HG03097 (cell line): ENCODE data around the gene SLC66A2.

Experiments
- ATAC-seq: cut with Tn5 transposase; IDR thresholded peaks from one replicate; pipeline ENCODE4 v1.9.1; 2021; ENCODE audit not compliant: unreplicated experiment, low FRiP score

Gene SLC66A2

DNA sequence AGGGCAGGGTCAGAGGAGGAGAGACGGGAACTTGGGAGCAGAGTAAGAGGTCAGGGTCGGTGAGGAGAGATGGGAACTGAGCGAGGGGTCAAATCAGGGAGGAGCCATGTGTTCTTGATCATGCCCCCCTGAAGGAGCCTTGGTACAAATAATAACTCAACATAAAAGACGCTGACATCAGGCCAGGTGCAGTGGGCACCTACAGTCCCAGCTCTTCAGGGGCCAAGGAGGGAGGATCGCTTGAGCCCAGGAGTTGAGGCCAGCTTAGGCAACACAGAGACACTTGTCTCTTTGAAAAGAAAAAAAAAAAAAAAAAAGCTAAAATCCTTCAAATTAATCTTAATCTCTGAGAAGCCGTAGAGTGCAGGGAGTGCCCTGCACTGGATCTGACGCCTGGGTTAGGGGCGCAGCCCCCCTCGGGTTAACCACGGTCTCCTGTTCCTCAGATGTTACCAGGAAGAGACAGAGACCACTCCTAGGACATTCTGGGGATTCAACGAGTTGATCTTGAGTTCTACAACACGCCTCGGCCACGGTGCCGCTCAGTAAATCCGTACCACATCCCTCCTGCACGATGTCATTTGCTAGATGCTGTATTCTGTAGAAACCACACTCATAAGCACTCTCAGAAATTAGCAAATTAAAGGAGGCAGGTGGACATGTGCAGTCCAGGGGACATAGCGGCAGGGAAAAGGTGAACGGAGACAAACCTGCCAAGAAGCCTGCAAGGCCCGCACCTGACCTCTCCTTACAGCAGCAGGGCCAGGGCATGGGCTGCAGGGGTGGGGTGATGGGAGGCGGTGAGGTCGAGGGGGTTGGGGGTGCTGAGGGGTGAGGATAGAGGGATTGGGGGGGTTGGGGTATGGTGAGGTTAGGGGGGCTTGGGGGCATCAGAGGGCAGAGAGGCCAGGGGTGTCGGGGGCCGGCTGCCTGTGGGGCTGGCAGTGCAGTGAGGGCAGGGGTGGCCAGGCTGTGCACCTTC lies 29.2 kb downstream of the SLC66A2 start:
- no peak for ATAC-seq

DNA sequence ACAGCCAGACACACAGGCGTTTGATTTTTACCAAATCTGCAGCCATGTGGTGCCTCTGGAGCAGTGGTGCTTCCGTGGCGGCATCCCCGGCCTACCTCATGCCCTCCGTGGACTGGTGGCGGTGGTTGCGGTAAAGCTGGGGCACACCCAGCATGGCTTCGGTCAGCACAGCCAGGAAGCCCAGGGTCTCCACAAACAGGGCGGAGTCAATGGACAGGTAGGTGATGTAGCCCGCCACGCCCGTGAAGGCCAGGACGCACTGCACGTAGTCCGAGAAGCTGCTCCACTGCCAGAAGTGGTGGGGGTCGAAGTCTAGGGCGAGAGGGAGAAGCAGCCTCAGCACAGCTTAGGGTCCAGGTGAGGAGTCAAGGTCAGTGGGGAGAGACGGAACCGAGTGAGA lies 32.4 kb downstream of the SLC66A2 start:
- no peak for ATAC-seq

DNA sequence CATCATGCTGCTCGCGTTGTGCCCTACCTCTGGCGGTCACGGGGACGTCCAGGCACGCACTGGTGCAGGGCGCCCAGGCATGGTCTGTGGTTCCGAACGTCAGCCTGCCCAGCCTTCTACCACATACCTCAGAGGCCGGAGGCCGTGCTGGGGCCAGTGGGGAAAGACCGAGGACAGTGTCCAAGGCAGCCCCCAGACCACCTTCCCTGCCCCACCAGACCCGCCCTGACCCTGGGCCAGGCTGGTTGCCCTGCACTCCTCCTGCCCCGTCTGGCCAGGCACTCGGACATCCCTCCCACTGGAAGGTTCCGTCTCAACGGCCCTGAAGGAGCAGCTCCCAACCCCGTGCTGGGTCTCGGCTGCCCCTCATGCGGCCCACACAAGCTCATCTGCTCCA lies 32.8 kb downstream of the SLC66A2 start:
- ATAC-seq: no peak

DNA sequence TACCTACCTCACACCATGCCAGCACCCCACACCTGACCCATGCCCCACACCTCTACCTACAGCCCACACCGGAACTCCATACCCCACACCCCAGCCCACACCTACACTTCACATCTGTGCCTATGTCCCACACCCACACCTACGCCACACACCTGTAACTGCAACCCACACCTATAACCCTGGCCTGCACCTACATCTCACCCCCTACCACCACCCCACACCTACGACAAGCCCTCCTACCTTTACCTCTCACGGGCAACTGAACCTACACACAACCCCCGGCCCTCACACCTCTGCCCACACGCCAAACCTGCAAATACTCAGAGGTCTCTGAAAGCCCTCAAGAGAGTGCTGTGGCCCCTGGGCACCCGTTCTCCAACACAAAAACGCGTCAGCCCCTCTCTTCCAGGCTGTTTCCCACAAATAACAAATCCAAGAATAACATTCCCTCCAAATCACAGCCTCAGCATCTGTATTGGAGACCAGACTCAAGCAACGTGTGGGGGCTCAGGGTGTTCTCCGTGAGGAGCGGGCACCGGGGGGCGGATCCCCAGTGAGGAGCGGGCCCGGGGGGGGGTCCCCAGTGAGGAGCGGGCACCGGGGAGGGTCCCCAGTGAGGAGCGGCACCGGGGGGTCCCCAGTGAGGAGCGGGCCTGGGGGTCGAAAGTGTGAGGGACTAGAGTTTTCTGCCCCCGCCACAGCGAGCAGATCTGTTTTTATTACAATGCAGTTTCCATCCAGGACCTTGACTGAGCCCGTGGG lies 33.4 kb downstream of the SLC66A2 start:
- ATAC-seq: no peak

DNA sequence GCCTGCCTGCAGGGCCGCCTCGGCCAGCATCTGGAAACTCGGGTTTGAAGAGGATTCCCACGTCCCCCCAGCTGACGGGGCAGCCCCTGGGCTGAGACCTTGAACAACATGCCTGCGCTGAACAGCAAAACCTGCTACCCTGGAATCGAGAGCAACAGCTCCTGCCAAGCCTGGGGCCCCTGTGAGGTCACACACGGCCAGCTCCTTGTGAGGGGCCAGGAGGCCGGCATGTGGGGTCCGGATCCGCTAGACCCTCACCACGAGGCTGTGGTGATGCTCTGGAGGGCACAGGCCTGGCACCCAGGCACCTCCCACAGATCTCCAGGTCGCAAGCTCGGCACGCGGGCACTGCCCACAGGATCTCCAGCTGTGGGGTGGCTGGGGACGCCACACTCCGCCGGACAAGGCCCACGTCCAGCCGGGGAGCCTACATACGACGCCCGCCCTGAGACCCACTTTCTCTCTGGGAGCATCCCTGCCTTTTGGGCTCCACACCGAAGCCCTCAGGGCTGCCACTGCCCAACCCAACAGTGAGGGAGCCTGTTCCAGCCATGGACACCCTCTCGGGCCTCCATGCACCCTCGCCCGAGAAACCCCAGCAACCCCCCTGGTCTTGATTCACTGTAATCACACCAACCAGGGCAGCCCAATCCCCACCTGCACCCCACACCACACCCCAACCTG lies 34.1 kb downstream of the SLC66A2 start:
- ATAC-seq: no peak

DNA sequence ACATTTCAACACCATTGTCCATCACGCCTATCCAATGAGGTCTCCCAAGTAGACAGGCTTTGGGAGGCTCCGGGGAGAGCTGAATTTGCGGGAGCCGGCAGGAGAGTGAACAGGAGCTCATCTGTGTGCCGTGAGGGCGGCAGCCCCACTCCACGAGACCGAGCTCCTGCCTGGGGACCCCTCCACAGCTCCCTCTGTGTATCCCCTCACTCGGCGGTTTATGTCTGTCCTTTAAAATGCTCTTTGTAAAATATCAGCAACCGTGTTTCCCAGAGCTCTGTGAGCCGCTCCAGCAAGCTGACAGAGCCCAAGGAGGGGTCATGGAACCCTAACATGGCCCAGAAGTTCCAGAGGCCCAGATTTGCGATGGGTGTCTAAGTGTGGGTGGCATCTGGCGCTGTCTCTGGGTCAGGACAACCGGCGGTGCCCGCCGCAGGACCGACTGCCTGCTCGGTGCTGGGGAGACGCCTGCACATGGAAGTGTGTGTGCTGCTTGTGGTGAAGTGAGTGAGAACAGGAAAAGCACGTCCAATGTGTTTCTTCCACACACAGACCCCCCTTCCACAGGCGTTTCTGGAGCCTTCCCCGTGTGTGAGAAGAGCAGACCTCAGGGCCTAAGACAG lies 34.8 kb downstream of the SLC66A2 start:
- no peak for ATAC-seq

DNA sequence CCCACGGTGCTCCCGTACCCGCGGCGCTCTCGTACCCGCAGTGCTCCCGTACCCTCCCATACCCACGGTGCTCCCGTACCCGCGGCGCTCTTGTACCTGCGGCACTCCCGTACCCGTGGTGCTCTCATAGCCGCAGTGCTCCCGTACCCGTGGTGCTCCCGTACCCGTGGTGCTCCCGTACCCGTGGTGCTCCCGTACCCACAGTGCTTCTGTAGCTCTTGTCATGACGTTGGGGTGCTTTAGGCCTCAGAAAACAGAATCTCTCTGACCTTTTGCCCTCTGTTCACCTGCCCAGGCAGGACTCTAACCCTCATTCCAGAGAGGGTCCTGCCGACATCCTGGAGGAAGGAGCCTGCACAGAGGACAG lies 35.3 kb downstream of the SLC66A2 start:
- no peak for ATAC-seq

DNA sequence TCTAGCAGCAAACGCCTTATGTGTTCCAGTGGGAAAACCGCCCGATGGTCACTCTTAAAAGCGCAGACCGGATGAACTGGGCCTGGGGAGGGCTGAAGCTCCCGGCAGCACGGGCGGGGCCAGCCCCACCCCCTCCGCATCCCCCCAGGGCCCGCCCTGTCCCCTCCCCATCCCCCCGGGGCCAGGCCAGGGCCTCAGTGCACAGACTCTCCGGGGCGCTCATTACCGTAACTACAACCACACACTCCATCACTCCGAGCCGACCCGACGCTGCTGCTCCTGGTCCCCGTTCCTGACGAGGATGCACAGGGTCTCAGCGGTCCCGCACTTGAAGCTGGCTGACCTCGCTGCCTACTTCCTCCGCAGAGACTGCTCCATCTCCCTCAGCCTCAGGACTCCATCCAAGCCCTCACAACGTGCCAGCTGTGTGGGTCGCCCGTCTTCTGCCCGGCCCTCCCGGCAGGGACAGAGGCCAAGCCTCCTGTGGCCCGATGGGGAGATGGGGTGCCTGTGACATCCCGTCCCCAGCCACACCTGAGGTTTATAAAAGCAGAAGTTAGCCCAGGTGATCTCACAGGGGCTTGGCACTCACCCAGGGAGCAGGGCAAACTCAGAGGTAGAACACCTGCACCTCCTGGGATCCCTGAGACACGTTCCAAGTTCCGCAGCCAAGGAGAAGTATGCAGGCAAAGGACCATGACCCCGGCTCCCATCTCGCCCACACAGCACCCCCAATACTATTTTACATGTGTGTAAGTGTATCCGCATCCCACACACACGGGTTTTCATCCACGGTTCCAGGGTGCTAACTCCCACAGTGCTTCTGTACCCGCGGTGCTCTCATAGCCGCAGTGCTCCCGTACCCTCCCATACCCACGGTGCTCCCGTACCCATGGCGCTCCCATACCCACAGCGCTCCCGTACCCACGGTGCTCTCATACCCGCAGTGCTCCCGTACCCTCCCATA lies 36.0 kb downstream of the SLC66A2 start:
- ATAC-seq: no peak

DNA sequence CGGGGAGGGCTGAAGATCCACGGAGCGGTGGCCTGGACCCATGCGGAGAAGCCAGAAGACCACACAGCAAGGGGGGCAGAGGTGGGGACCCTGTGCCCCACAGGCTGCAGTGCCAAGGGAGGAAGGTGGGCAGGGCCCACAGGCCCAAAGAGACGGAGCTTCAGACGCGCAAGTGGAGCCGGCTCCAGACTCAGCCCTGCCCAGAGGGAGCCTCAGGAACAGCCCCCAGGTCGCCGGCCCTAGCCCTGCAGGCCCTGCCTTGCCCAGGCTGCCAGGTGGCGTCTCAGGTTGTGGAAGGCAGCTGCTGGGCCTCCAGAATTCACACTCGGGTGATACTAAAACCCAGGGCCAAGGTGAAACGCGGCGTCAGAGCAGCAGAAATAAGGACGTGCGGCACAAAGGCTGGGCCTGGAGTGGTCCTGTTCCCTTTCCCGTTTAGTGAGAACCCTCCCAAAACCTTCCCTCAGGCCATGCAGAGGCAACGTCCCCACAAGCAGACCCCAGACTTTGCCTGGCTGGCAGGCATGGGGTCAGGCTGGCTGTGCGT lies 36.8 kb downstream of the SLC66A2 start:
- ATAC-seq: no peak

DNA sequence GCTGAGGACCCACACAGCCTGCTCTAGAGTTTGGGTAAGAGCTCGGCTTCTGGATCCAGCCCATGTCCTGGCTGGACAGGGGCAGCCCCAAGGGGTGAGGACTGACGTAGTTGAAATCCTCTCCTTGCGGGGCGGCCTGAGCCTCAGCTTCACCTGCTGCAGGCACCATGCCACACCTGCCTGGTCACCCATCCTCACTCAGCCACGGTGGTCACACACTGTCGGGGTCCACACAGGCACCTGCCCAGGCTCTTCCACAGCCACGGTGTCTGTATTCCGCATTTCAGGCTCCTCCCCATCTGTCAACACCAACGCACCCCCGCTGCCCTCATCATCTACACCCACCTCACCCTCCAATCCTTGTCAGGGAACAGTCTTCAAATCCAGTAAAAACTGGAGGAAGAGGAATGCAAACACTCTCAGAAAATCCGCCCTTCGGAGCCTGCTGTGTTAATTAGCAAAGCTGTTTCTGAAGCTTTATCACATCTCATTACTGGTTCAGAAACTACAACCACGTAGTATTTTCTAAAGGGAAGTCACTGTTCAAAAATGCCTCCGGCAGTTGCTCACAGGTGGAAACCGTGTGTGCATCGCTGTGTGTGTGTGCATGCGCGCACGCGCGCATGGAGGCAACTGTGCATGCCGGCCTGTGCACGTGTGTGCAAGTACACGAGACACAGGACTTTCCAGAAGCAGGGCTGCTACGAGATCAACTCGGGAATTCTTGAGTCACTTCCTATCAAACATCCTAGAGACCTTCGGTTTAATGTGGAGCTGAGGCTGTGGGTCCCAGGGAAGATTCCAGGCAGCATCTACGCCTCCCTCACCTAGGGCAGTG lies 38.2 kb downstream of the SLC66A2 start:
- no peak for ATAC-seq

DNA sequence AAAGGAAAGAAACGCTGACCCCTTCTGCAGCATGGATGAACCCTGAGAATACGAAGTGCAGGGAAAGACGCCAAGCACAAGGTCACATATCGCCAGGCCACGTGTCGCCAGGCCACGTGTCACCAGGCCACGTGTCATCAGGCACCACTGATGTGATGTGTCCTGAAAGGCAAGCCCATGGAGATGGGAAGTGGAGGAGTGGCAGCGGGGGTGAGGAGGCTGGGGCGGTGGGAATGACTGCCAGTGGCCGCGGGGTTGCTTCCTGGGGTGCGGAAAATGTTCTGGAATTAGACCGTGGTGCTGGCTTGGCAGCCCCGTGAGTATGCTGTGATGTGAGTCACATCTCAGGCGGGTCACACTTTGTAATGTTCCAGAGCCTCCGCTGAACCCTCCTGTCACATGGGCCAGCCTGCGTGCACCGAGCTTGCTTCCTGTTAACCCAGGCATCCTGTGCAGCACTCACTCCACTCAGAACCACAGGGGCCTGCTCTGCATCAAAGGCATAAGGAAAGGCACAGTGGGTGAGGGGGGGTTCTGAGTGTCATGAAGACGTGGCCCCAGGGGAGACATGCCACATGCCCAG lies 39.0 kb downstream of the SLC66A2 start:
- no peak for ATAC-seq

DNA sequence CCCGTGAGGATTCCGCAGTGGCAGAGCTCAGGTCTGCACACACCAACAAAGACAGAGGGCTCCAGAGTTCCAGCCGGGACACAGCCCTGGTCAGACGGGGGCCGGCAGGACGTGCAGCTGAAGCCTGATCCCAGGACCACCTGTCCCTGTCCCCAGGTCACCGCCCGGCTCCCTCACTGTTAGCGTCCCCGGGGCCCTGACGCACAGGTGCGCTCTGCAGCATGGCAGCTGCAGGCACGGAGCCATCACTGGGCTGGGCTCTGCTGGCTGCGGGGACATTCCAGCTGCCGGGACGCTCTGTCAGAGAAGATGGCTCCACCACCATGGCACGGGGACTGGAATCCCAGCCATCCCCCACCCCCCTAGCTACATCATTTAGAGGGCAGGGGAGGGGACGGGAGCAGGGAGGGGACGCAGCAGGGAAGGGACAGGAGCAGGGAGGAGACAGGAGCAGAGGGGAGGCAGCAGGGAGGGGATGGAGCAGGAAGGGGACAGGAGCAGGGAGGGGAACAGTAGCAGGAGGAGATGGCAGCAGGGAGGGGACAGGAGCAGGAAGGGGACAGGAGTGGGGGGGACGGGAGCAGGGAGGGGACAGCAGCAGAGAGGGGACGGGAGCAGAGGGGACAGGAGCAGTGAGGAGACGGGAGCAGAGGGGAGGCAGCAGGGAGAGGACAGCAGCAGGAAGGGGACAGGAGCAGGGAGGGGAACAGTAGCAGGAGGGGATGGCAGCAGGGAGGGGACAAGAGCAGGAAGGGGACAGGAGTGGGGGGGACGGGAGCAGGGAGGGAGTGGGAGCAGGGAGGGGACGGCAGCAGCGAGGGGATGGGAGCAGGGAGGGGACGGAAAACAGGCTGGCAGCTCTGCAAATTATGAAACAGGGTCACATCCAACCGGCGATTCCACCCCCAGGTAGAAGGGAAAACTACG lies 39.8 kb downstream of the SLC66A2 start:
- no peak for ATAC-seq

DNA sequence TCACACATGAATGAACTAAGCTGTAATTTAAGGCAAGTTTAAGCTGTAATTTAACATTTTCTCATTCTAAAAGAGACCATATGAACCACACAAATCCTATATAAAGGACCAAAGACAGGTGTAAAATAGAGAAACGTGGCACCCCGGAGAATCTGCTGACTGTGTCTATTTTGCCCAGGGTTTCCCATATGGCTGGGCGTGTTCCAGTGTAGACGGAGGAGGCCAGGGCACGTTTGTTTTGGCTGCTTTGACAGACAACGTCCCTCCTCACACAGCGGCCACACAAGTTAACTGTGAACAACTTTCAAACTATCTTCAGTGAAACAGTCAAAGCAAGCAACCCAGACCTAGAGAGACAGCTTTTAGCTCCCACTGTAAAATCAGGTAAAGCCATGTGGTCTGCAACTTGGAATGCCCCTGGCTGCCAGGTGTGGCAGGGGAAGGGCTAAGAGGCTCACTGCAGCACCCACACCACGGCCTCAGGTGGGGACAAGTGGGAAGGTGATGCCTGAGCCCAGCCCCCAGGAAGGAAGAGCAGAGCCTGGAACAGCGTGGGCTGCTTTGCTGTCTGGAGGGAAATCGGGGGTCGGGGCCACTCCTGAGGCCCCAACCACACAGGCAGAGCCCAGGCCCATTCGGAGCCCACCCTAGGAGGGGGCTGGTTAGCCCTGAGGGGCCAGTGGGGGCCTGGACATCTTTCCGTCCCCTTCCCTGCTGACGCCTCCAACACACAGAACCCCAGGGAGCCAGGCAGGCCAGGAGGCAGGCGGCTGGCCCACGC lies 40.7 kb downstream of the SLC66A2 start:
- no peak for ATAC-seq

DNA sequence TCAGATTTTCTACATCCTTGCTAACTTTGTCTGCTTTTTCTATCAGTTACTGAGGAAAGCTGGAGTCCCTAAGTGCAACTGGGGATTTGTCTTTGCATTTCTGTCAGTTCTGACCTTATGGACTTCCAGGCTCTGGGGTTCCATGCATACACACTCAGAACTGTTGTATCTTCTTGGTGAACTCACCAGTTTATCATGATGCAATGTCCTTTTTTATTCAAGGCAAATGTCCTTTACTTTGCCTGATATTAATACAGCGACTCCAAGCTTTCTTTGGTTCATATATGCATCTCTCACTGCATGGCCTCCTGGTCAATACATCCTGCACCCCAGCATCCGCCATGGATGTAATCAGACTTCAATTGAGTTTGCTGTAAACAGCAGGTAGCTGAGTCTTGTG lies 44.7 kb downstream of the SLC66A2 start:
- ATAC-seq: no peak

DNA sequence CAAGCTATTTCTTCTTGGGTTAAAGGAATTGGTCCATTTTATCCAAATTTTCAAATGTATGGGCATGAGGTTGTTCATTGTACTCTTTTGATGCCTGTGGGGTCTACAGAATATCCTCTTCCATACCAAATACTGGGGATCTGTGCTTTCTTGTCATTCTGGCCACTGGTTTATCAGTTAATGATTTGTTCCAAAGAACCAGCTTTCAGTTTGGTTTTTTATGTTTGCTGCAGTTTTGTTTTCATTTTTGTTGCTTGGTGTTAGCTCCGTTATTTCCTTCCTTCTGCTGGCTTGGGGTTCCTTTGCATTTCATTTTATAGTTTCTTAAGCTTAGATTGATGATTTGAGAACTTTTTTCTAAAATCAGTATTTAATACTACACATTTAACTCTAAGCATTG lies 45.5 kb downstream of the SLC66A2 start:
- ATAC-seq: no peak

DNA sequence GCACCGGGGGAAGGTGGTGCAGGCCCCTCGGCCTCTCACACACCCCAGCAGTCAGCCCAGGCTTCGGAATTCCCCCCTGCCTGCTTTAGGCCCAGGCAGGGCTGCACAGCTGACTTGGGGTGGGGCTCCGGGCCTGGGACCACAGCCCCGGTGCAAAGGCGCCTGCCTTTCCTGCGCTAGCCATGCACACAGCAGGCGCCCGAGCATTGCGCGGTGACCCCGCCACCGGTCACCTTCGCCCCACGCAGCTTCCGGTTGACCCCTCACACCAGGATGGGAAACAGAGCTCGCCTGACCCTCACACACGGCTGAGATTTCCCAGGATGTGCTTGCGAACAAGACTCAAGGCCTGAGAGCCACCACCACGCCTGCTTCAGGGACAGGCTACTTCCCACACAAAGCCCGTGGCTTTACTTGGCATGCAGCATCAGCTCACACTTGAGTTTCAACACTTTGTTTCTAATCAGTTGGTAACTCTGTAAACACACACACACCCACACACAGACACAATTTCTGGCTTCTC lies 46.0 kb downstream of the SLC66A2 start:
- ATAC-seq: no peak
